DMS 273 treated with DMSO at 0.1 percent for 48 hours (cell line): ENCODE results near the gene CDK9.
"Not testable (repeated sequence)": the region's sequence is repeated elsewhere in the genome, so short reads cannot be mapped to it uniquely, and the experiment has no call there.

Experiments
- DNase-seq: peaks from one replicate; lab custom pipeline; 2025; lab: John Stamatoyannopoulos, UW

Gene CDK9

GRCh38 chr9:127780126-127780885, 5.5 kb upstream of the CDK9 start:
- no peak for DNase-seq

DNA sequence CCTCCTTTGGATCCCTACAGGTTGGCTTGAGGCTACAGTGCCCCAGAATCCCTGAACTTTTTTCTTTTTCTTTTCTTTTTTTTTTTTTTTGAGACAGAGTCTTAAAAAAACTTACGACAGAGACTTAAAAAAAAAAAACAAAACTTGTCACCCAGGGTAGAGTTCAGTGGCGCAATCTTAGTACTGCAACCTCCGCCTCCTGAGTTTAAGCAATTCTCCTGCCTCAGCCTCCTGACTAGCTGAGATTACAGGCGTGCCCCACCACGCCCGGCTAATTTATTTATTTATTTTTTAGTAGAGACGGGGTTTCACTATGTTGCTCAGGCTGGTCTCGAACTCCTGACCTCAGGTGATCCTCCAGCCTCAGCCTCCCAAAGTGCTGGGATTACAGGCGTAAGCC, 4.9 kb upstream of the CDK9 start:
- DNase-seq: not testable (repeated sequence)

- no peak for DNase-seq
Measured at GRCh38 chr9:127781806-127782205, 4.0 kb upstream of the CDK9 start.

GRCh38 chr9:127783111-127784008, 2.5 kb upstream of the CDK9 start:
- no peak for DNase-seq

GRCh38 chr9:127785023-127785932, 556 bp upstream of the CDK9 start:
- DNase-seq: peak; percentile 49

DNA sequence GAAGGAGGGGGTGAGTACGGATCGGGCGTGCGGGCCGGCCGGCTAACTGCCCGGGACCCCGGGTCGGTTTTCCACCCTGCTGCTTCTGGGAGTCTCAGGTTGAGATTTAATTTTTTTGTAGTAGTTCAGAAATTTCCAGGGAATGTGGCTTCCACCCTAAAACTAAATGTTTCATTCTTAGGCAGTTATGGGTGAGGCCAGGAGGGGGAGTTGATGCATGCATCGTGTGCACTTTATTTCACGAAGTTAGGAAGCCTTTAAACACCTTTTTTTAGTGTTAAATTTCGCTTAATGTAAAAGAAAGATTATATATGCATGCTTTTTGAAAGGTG, 905 bp downstream of the CDK9 start:
- no peak for DNase-seq

- DNase-seq: no peak
Measured at GRCh38 chr9:127788337-127789011, 2.6 kb downstream of the CDK9 start.

DNA sequence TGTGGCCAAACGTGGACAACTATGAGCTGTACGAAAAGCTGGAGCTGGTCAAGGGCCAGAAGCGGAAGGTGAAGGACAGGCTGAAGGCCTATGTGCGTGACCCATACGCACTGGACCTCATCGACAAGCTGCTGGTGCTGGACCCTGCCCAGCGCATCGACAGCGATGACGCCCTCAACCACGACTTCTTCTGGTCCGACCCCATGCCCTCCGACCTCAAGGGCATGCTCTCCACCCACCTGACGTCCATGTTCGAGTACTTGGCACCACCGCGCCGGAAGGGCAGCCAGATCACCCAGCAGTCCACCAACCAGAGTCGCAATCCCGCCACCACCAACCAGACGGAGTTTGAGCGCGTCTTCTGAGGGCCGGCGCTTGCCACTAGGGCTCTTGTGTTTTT, 3.3 kb downstream of the CDK9 start:
- no peak for DNase-seq

GRCh38 chr9:127790094-127790855, 4.4 kb downstream of the CDK9 start:
- no peak for DNase-seq

DNA sequence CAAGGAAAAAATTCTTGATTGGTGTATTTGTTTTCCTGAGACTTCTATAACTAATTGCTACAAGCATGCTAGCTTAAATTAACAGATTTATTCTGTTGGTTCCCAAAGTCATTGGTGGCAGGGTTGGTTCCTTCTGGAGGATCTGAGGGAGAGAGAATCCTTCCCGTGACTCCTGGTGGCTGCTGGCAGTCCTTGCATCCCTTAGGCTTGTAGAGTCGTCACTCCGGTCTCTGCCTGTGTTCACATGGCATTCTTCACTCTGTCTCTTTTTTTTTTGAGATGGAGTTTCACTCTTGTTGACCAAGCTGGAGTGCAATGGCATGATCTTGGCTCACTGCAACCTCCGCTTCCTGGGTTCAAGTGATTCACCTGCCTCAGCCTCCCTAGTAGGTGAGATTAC, 5.3 kb downstream of the CDK9 start:
- DNase-seq: no peak

DNA sequence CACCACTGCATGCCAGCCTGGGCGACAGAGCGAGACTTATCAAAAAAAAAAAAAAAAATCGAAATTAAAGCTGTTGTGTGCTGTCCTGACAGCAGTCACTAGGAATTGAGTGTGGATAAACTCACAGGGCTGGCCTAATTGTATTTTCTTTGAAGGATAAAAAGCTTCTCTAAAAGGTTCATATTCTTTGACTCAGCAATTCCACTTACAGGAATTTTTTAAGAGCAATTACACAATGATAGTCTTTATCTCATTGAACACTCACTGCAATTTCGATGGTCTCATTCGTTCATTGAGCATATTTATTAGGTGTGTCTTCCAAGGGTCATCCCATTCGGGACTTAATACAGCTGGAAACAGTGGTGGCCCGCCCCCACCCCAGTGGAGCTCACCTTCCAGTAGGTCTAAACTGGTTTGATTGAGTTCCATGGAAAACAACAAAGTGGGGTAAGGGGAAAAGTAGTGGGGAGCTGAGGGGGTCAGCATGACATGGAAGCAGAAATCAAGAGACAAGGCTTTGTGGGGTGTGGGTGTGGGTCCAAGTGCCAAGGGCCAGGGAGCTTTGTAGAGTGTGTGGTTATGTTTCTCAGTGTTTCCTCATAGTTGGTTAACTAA, 6.7 kb downstream of the CDK9 start:
- no peak for DNase-seq

DNA sequence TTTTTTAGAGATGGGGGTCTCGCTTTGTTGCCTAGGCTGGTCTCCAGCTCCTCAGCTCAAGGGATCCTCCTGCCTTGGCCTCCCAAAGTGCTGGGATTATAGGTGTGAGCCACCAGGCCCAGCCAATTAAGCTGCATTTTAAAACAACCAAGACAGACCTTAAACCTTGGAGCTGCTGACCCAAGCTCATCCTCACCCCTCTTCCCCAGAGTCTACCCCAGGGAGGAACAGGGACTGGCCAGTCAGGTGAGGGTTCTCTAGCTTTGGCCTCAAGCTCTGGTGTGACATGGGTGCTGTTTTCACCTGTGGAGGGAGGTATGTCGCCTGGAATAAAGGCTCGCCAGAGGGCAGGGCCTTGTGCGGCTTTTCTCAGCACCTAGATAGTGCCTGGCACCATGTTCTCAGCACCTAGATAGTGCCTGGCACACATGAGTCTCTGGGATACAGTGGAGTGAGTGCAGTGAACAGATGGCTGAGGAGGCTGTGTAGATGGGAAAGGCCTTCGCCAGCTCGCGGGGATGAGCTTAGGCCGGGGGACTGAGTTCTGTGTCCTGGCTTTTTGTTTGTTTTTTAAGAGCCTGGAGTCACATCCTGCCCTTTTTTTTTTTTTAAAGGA, 7.4 kb downstream of the CDK9 start:
- DNase-seq: peak; percentile 62

GRCh38 chr9:127794001-127794791, 8.4 kb downstream of the CDK9 start:
- no peak for DNase-seq

DNA sequence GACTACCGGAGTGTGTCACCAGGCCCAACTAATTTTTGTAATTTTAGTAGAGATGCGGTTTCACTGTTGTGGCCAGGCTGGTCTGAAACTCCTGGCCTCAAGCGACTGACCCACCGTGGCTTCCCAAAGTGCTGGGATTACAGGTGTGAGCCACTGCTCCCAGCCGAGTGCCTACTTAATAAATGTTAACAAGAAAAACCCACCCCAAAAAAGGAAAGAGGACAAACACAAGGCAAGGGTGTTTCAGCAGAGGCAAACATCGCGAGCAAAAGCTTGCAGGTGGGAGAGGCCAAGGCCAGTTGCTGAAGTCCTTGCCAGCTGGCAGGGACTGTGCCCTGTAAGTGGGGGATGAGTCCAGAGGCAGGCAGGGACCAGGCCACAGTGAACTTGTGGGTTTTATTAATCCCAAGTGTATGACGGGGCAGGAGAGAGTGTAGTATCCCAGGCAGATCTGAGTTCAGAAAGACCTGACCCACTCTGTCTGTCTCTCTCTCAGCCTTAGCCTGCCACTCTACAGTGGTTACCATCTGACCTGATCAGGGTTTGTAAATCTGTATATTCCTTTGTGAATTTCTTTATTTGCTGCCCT, 10.5 kb downstream of the CDK9 start:
- DNase-seq: no peak

- no peak for DNase-seq
Measured at GRCh38 chr9:127796852-127797370, 11.1 kb downstream of the CDK9 start.

DNA sequence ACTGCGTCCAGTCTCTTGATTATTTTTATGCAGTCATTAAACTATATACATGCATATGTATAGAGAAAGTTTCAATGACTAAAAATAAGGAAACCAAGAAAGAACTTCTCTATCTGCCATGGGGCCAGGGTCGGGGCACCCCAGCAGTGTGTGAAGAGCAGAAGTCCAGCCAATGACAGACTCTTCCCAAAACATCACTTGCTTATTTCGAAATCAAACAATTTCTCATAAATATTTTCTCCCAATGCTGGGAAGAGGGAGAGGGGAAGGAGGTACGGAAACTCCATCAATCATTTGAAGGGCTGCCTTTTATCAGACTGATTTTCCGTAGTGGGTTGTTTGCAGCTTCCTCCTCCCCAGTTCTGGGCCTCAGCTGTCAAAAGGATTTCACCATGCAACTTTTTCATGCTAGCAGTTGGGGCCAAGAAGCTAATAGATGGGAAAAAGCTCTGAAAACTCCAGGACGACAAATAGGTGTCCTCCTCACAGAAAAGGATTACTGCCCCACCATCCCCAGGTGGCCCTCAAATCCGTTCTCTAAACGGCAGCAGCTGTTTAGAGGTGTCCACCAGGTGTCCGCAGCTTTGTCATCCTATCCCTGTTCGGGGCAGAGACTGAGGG, 16.2 kb downstream of the CDK9 start:
- DNase-seq: no peak

DNA sequence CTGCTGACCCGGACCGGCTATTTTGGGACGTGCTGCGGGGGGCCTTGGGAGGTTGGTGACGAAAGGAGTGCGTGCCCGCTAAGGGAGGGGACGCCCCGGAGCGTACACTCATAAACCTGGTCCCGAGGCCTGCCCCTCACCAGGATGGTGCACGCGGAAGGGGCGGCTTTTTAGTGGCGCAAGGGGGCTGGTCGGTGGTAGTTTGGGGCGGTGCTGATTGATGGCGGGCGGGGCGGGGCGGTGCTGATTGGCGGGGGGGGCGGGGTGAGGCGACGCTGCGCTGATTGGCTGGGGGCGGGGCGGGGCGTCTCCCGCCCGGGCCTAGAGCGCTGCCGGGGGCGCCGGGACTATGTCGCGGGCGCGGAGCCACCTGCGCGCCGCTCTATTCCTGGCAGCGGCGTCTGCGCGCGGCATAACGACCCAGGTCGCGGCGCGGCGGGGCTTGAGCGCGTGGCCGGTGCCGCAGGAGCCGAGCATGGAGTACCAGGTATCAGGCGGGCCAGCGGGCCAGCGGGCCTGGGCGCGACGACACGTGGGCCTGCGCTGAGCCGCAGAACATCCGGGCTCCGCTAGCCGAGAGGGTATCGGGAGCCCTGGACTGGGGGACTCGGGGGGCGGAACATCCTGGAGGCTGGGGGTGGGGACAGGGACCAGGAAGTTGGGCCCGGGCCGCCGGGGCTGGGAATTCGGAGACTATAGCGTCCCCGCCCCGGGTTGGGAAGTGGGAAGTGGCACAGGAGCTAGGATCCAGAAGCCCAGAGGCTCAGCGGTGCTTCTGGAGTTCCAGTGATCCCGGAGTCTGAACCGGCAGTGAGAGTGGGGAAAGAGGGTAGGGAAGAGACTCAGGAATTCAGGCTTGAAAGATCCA, 17.0 kb downstream of the CDK9 start, which contains the start of gene FPGS:
Gene FPGS (plus strand): TSS at position 307 of the 868 bp plus-strand sequence. CDS start 43 bp downstream, at position 350.
- DNase-seq: peak; percentile 62
